K562 (cell line): ENCODE data around the gene MICU2. TPM values are rescaled to one million over a fixed set of nuclear protein-coding genes. Genes with fewer than 3 reads are reported as not detected.

Source experiments
- ATF1 ChIP-seq, 2 experiments: fragments of 450-650 bp in 1 of 2; IDR thresholded peaks; 2 replicates each; pipeline ENCODE4 v1.6.1; 2016; ENCODE audit warnings: missing compliant biosample characterization in 1 of 2, missing genetic modification characterization in 1 of 2
- CBFA2T2 ChIP-seq: fragments of 450-650 bp; conservative IDR thresholded peaks from 2 replicates; pipeline ENCODE4 v1.6.1; 2017; ENCODE audit warnings: mild to moderate bottlenecking
- CBFA2T3 ChIP-seq: fragments of 450-650 bp; IDR thresholded peaks from 2 replicates; pipeline ENCODE4 v1.6.1; 2017
- CREB1 ChIP-seq, 2 experiments: sonication (generic) in 1 of 2; formaldehyde crosslinking in 1 of 2; IDR thresholded peaks; 2 replicates each; pipeline versions ENCODE4 v1.6.1 to v1.8.0; 2012 to 2022; ENCODE audit warnings: inconsistent platforms in 1 of 2, mild to moderate bottlenecking in 1 of 2, missing genetic modification reagents in 1 of 2, moderate library complexity in 1 of 2
- FOXM1 ChIP-seq, 2 experiments: fragments of 450-650 bp in 1 of 2; sonication (generic) in 1 of 2; formaldehyde crosslinking in 1 of 2; IDR thresholded peaks; 2 replicates each; pipeline versions ENCODE4 v1.6.1 to v1.9.0; 2017 to 2022; ENCODE audit warnings: low read depth in 2 of 2, mild to moderate bottlenecking in 2 of 2, missing genetic modification reagents in 1 of 2, moderate library complexity in 1 of 2
- MEIS2 ChIP-seq: fragments of 450-650 bp; IDR thresholded peaks from 2 replicates; pipeline ENCODE4 v1.6.1; 2014; ENCODE audit warnings: mild to moderate bottlenecking; ENCODE audit not compliant: partially characterized antibody
- PHB2 ChIP-seq: fragments of 450-650 bp; IDR thresholded peaks from 2 replicates; pipeline ENCODE4 v1.6.1; 2017; ENCODE audit warnings: low read depth
- SMARCA4 ChIP-seq: fragments of 450-650 bp; IDR thresholded peaks from 2 replicates; pipeline ENCODE4 v1.6.1; 2016
- SMARCE1 ChIP-seq: fragments of 450-650 bp; IDR thresholded peaks from 2 replicates; pipeline ENCODE4 v1.7.1; 2016; ENCODE audit warnings: mild to moderate bottlenecking
- TBL1XR1 ChIP-seq, 2 experiments: IDR thresholded peaks; 2 replicates each; pipeline ENCODE4 v1.6.1; 2012; ENCODE audit warnings: improper control_type of control experiment in 2 of 2, low read length in 2 of 2, mild to moderate bottlenecking in 1 of 2
- TCF3 ChIP-seq: sonication (generic); formaldehyde crosslinking; IDR thresholded peaks from 2 replicates; pipeline ENCODE4 v1.4.0; 2020; ENCODE audit warnings: mild to moderate bottlenecking, missing genetic modification reagents
- YY1 ChIP-seq, 3 experiments: IDR thresholded peaks; 2 replicates each; pipeline ENCODE4 v1.6.1; 2011; ENCODE audit warnings: low read length in 2 of 3, mild to moderate bottlenecking in 2 of 3, moderate library complexity in 2 of 3, borderline replicate concordance in 1 of 3, control low read depth in 1 of 3, low read depth in 1 of 3; ENCODE audit not compliant: insufficient read depth in 3 of 3, insufficient replicate concordance in 2 of 3, control insufficient read depth in 1 of 3, insufficient read length in 1 of 3; ENCODE audit errors: extremely low read depth in 1 of 3
- ZNF175 ChIP-seq: fragments of 200-800 bp; sonication (Bioruptor generic); IDR thresholded peaks from 2 replicates; pipeline ENCODE4 v1.6.1; 2016; ENCODE audit warnings: low read depth, mild to moderate bottlenecking, missing genetic modification characterization, missing compliant biosample characterization
- ZNF695 ChIP-seq: fragments of 450-650 bp; formaldehyde crosslinking; IDR thresholded peaks from 2 replicates; pipeline ENCODE4 v1.4.0; 2020; ENCODE audit warnings: mild to moderate bottlenecking, moderate library complexity
- polyA plus RNA-seq, 8 experiments: library from polyadenylated mRNA; depleted of rRNA in 4 of 8; stranded (reverse) in 5 of 8; unstranded in 3 of 8; fragments of >200 nt; fragmentation: Nextera tagmentation in 2 of 8; fragmentation: Illumina TruSeq in 1 of 8; extraction: Ambion mirVana in 2 of 8; extraction: Trizol in 1 of 8; gene quantifications; 2 replicates each; pipeline versions ENCODE4 v1.2.1 to v1.2.3, GENCODE V29; 2011 to 2014; ENCODE audit warnings: inconsistent platforms in 1 of 8, missing spikeins in 1 of 8
- total RNA-seq, 7 experiments: library from RNA; depleted of rRNA in 6 of 7; stranded (reverse); fragments of >200 nt in 6 of 7; fragmentation: Illumina TruSeq in 2 of 7; extraction: Trizol in 2 of 7; gene quantifications; 2 replicates each; pipeline versions ENCODE4 v1.2.1 to v1.2.3, GENCODE V29; 2011 to 2021; ENCODE audit warnings: low replicate concordance in 1 of 7
- TF ChIP-seq, protein P1 (sequence below): fragments of 450-650 bp; IDR thresholded peaks from 2 replicates; pipeline ENCODE4 v1.7.0; 2016; ENCODE audit warnings: borderline replicate concordance
- TF ChIP-seq, protein P2 (sequence below), 2 experiments: fragments of 450-650 bp; conservative IDR thresholded peaks; 2 replicates each; pipeline ENCODE4 v1.6.1; 2017; ENCODE audit warnings: mild to moderate bottlenecking in 2 of 2, moderate library complexity in 2 of 2
- TF ChIP-seq, protein P3 (sequence below): sonication (generic); IDR thresholded peaks from 2 replicates; pipeline ENCODE4 v1.6.1; 2016
- TF ChIP-seq, protein P4 (sequence below): fragments of 250-450 bp; sonication (Bioruptor Pico); IDR thresholded peaks from 2 replicates; pipeline ENCODE4 v1.8.0; 2022; ENCODE audit warnings: moderate library complexity, mild to moderate bottlenecking, inconsistent platforms

MICU2 gene
- total and polyA plus RNA-seq, 9 of the 15 experiments (the other 6 are each of a cell fraction or from before 2014, with no cell fraction given): 9.1 to 41.8 (median 33.4) TPM

DNA sequence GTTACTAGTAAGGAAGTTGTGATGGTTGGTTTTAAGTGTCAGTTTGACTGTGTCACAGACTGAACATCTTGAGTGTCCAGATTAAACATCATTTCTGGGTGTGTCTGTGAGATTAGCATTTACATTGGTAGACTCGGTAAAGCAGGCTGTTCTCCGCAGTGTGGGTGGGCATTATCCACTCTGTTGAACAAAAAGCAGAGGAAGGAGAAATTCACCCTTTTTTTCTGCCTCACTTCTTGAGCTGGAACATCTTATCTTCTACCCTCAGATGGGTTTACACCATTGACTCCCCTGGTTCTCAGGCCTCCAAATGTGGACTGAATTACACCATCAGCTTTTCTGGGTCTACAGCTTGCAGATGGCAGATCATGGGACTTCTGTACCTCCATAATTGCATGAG, 81.1 kb downstream of the MICU2 start (continued):
- no peak for TF ChIP-seq ZNF175 (CRISPR knock-in tag)
- TF ChIP-seq, protein P1, sequence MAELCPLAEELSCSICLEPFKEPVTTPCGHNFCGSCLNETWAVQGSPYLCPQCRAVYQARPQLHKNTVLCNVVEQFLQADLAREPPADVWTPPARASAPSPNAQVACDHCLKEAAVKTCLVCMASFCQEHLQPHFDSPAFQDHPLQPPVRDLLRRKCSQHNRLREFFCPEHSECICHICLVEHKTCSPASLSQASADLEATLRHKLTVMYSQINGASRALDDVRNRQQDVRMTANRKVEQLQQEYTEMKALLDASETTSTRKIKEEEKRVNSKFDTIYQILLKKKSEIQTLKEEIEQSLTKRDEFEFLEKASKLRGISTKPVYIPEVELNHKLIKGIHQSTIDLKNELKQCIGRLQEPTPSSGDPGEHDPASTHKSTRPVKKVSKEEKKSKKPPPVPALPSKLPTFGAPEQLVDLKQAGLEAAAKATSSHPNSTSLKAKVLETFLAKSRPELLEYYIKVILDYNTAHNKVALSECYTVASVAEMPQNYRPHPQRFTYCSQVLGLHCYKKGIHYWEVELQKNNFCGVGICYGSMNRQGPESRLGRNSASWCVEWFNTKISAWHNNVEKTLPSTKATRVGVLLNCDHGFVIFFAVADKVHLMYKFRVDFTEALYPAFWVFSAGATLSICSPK: no peak
- peak; percentile 89 for TF ChIP-seq CBFA2T2
- peak; percentile 78 for TF ChIP-seq SMARCA4
- TF ChIP-seq YY1 (IDR thresholded peaks at IDR 0.05; ENCODE audit: borderline replicate concordance in 1 of 3, control insufficient read depth in 1 of 3, extremely low read depth in 1 of 3, insufficient read depth in 3 of 3, insufficient read length in 1 of 3, insufficient replicate concordance in 2 of 3, low read depth in 1 of 3, low read length in 2 of 3): peak in 1 of 3 experiments; percentile 12
- TF ChIP-seq CREB1 (IDR thresholded peaks at IDR 0.05): 0 out of 2 replicates have a peak, but pooled peaks have one; percentile 17
- TF ChIP-seq CREB1 (CRISPR knock-in tag; IDR thresholded peaks at IDR 0.05): no peak
- TF ChIP-seq, protein P2, sequence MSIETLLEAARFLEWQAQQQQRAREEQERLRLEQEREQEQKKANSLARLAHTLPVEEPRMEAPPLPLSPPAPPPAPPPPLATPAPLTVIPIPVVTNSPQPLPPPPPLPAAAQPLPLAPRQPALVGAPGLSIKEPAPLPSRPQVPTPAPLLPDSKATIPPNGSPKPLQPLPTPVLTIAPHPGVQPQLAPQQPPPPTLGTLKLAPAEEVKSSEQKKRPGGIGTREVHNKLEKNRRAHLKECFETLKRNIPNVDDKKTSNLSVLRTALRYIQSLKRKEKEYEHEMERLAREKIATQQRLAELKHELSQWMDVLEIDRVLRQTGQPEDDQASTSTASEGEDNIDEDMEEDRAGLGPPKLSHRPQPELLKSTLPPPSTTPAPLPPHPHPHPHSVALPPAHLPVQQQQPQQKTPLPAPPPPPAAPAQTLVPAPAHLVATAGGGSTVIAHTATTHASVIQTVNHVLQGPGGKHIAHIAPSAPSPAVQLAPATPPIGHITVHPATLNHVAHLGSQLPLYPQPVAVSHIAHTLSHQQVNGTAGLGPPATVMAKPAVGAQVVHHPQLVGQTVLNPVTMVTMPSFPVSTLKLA (conservative IDR thresholded peaks at IDR 0.05): 0 out of 4 replicates have a peak, but pooled peaks of 1 of the 2 experiments have one; percentile 25
- peak; percentile 45; the same call in 1 of the 2 replicates for TF ChIP-seq SMARCE1
- peak; percentile 94 for TF ChIP-seq CBFA2T3
- TF ChIP-seq PHB2: no peak
- 0 out of 2 replicates have a peak, but pooled peaks have one; percentile 19 for TF ChIP-seq FOXM1 (IDR thresholded peaks at IDR 0.05; ENCODE audit: low read depth)
- no peak for TF ChIP-seq FOXM1 (CRISPR knock-in tag; IDR thresholded peaks at IDR 0.05; ENCODE audit: low read depth)
- TF ChIP-seq, protein P3, sequence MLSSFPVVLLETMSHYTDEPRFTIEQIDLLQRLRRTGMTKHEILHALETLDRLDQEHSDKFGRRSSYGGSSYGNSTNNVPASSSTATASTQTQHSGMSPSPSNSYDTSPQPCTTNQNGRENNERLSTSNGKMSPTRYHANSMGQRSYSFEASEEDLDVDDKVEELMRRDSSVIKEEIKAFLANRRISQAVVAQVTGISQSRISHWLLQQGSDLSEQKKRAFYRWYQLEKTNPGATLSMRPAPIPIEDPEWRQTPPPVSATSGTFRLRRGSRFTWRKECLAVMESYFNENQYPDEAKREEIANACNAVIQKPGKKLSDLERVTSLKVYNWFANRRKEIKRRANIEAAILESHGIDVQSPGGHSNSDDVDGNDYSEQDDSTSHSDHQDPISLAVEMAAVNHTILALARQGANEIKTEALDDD: peak; percentile 83
- no peak for TF ChIP-seq ZNF695 (CRISPR knock-in tag)
- peak; percentile 73 for TF ChIP-seq TCF3 (CRISPR knock-in tag)
- TF ChIP-seq, protein P4, sequence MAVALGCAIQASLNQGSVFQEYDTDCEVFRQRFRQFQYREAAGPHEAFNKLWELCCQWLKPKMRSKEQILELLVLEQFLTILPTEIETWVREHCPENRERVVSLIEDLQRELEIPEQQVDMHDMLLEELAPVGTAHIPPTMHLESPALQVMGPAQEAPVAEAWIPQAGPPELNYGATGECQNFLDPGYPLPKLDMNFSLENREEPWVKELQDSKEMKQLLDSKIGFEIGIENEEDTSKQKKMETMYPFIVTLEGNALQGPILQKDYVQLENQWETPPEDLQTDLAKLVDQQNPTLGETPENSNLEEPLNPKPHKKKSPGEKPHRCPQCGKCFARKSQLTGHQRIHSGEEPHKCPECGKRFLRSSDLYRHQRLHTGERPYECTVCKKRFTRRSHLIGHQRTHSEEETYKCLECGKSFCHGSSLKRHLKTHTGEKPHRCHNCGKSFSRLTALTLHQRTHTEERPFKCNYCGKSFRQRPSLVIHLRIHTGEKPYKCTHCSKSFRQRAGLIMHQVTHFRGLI: no peak
- TF ChIP-seq MEIS2: peak; percentile 29
- no peak for TF ChIP-seq ATF1 (CRISPR knock-in tag; IDR thresholded peaks at IDR 0.05)
- TF ChIP-seq ATF1 (tag; IDR thresholded peaks at IDR 0.05): 0 out of 2 replicates have a peak, but pooled peaks have one; percentile 18
- no peak for TF ChIP-seq TBL1XR1 (IDR thresholded peaks at IDR 0.05; ENCODE audit: low read length in 2 of 2)
